ENCODE results near the gene MED8. TPM values are rescaled to one million over a fixed set of nuclear protein-coding genes. Genes with fewer than 3 reads are reported as not detected.

The MED8 gene
- total and polyA plus RNA-seq, 2 experiments from 2014 or later, result 16.6 to 25.7 TPM

- no peak overlapping the region for H2AFZ ChIP-seq
- no peak overlapping the region for H3K4me2 ChIP-seq
- Mint-ChIP-seq H3K4me3 (no peak overlapping the region), H3K36me3 (ENCODE audit: low read depth) (no peaks in the 10 kb centered on the region), H3K9me3 (no peaks in the 10 kb centered on the region), H3K27ac (no peak overlapping the region), H3K4me1 (peaks cover 9% of the 10 kb centered on the region; the same call in 2 of the 3 replicates), H3K27me3 (ENCODE audit: insufficient read depth, low read depth, poor library complexity) (peaks cover 2% of the 10 kb centered on the region)
- no peak for DNase-seq (ENCODE audit: low spot score)
- TF ChIP-seq REST (IDR thresholded peaks at IDR 0.05; ENCODE audit: unreplicated experiment) (no peak), EZH2phosphoT487 (IDR thresholded peaks at IDR 0.05; ENCODE audit: unreplicated experiment) (no peak), EZH2 (IDR thresholded peaks at IDR 0.05; ENCODE audit: low read depth, unreplicated experiment) (no peak), ETS1 (IDR thresholded peaks at IDR 0.05) (no peak), ZNF462 (CRISPR knock-in tag; IDR thresholded peaks at IDR 0.05) (no peak), ZNF331 (CRISPR knock-in tag; IDR thresholded peaks at IDR 0.05; ENCODE audit: low read depth) (no peak), CTCF (conservative IDR thresholded peaks at IDR 0.05; ENCODE audit: low read depth in 2 of 2) (no peak), ZNF114 (CRISPR knock-in tag; IDR thresholded peaks at IDR 0.05) (no peak), NANOG (IDR thresholded peaks at IDR 0.05; ENCODE audit: borderline replicate concordance) (no peak)
- H3K79me2 ChIP-seq (replicated peaks; ENCODE audit: insufficient read depth), result peaks cover 7% of the 10 kb centered on the region; the same call in 1 of the 2 replicates
- peaks cover 8% of the 10 kb centered on the region for H3F3A ChIP-seq (replicated peaks; ENCODE audit: low read depth)
- H3K4me1 ChIP-seq (ENCODE audit: insufficient read depth), result peaks cover 8% of the 10 kb centered on the region; the same call in 1 of the 2 replicates
- no peaks in the 10 kb centered on the region for H3K27me3 ChIP-seq (ENCODE audit: insufficient read depth)
- H3K36me3 ChIP-seq (ENCODE audit: insufficient read depth), result no peaks in the 10 kb centered on the region
- H3K27ac ChIP-seq (ENCODE audit: low read depth), result no peak overlapping the region
- H3K4me3 ChIP-seq, result no peak overlapping the region
- H3K9me2 ChIP-seq (ENCODE audit: insufficient read depth), result no peaks in the 10 kb centered on the region
- H4K20me1 ChIP-seq (replicated peaks; ENCODE audit: insufficient read depth), result 0 out of 2 replicates have a peak, but pooled peaks cover 3% of the 10 kb centered on the region
- ATAC-seq, result no peak
Observed at GRCh38 chr1:43372172-43372571, 17.4 kb downstream of the MED8 start.

Measured in GM23338 (cell line).